ENCODE results near the gene MIP. TPM values are rescaled to one million over a fixed set of nuclear protein-coding genes. Genes with fewer than 3 reads are reported as not detected.
"Not testable (repeated sequence)": the region's sequence is repeated elsewhere in the genome, so short reads cannot be mapped to it uniquely, and the experiment has no call there.

Gene MIP
- total RNA-seq, 1 donor from 2014 or later: not detected

- intact Hi-C loops (cut with micrococcal nuclease): no loop called here
Measured at GRCh38 chr12:56411781-56412639, 42.4 kb downstream of the MIP start.

DNA sequence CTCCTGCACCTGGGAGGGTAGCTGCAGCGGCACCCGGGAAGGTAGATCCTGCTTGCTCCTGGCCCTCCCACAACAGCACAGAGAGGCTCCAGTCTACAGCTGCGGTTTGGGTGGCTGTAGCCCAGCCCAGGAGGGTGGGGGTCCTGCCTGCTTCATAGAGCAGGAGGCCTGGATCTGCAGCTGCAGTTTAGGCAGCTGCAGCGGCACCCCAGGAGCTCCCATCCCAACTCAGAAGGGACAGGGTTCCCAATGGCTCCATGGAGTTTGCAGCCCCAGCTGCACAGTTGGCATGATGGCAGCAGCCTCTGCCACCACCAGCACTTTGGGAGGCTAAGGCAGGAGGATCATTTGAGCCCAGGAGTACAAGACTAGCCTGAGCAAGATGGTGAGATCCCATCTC, 43.7 kb downstream of the MIP start:
- intact Hi-C loops (cut with micrococcal nuclease): no loop called here

- intact Hi-C loops (cut with micrococcal nuclease): no loop called here
Measured at GRCh38 chr12:56408799-56409417, 45.5 kb downstream of the MIP start.

GRCh38 chr12:56404227-56404626, 50.2 kb downstream of the MIP start:
- intact Hi-C loops (cut with micrococcal nuclease): not testable (repeated sequence)

DNA sequence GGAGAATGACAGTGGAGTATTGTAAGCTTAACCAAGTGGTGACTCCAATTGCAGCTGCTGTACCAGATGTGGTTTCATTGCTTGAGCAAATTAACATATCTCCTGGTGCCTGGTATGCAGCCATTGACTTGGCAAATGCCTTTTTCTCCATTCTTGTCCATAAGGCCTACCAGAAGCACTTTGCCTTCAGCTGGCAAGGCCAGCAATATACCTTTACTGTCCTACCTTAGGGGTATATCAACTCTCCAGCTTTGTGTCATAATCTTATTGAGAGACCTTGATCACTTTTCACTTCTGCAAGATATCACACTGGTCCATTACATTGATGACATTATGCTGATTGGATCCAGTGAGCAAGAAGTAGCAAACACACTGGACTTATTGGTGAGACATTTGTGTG, 52.8 kb downstream of the MIP start:
- intact Hi-C loops (cut with micrococcal nuclease): not testable (repeated sequence)

- intact Hi-C loops (cut with micrococcal nuclease): not testable (repeated sequence)
Measured at GRCh38 chr12:56401125-56401524, 53.3 kb downstream of the MIP start.

Other genes with a start within 250 kb of the MIP start
- gene RNF41, start 232.7 kb downstream of the MIP start, total RNA-seq: 31.7 and 32.7 TPM in 2 replicates
- 67.9 and 68.5 TPM in 2 replicates for gene NABP2, start 230.3 kb downstream of the MIP start, total RNA-seq
- gene SLC39A5, start 224.6 kb downstream of the MIP start, total RNA-seq: 0.86 and 1.0 TPM in 2 replicates
- 55.3 and 56.1 TPM in 2 replicates for gene ANKRD52, start 196.3 kb downstream of the MIP start, total RNA-seq
- 18.6 and 19.3 TPM in 2 replicates for gene COQ10A, start 187.7 kb downstream of the MIP start, total RNA-seq
- 242 TPM in 2 replicates for gene CS, start 154.3 kb downstream of the MIP start, total RNA-seq
- gene CNPY2, start 138.7 kb downstream of the MIP start, total RNA-seq: 129 and 139 TPM in 2 replicates
- gene PAN2, start 120.7 kb downstream of the MIP start, total RNA-seq: 47.4 and 51.6 TPM in 2 replicates
- 8.6 and 10.1 TPM in 2 replicates for gene IL23A, start 115.8 kb downstream of the MIP start, total RNA-seq
- 159 and 164 TPM in 2 replicates for gene STAT2, start 94.5 kb downstream of the MIP start, total RNA-seq
- not detected in 2 replicates for gene APOF, start 91.8 kb downstream of the MIP start, total RNA-seq
- gene TIMELESS, start 5.2 kb downstream of the MIP start, total RNA-seq: 56.1 and 56.9 TPM in 2 replicates
- gene SPRYD4, start 13.9 kb upstream of the MIP start, total RNA-seq: 4.4 TPM in 2 replicates
- 0.55 and 0.89 TPM in 2 replicates for gene GLS2, start 33.5 kb upstream of the MIP start, total RNA-seq
- 6.4 and 8.7 TPM in 2 replicates for gene RBMS2, start 67.2 kb upstream of the MIP start, total RNA-seq
- 98.2 and 101 TPM in 2 replicates for gene BAZ2A, start 175.7 kb upstream of the MIP start, total RNA-seq
- 509 and 518 TPM in 2 replicates for gene ATP5F1B, start 191.3 kb upstream of the MIP start, total RNA-seq
- gene PTGES3, start 233.6 kb upstream of the MIP start, total RNA-seq: 251 and 260 TPM in 2 replicates